ENCODE results near the gene KLHDC7B.
A peak's percentile ranks its signal among the peaks of the same experiment; 100 is the strongest.

KLHDC7B gene

GRCh38 chr22:50579752-50580151 lies 34.1 kb downstream of the KLHDC7B start:
- H3K4me3 ChIP-seq (ENCODE audit: control insufficient read depth, low read depth, low read length): no peak overlapping the region
- no peak for DNase-seq (ENCODE audit: low read depth)
- no peak for TF ChIP-seq CTCF (conservative IDR thresholded peaks at IDR 0.05; ENCODE audit: control insufficient read depth, insufficient read depth, low read depth, low read length)

GRCh38 chr22:50581031-50581949 lies 35.6 kb downstream of the KLHDC7B start:
- H3K4me3 ChIP-seq (ENCODE audit: control insufficient read depth, low read depth, low read length): peak overlapping the region; percentile 71
- DNase-seq (ENCODE audit: low read depth): no peak
- TF ChIP-seq CTCF (conservative IDR thresholded peaks at IDR 0.05; ENCODE audit: control insufficient read depth, insufficient read depth, low read depth, low read length): no peak

DNA sequence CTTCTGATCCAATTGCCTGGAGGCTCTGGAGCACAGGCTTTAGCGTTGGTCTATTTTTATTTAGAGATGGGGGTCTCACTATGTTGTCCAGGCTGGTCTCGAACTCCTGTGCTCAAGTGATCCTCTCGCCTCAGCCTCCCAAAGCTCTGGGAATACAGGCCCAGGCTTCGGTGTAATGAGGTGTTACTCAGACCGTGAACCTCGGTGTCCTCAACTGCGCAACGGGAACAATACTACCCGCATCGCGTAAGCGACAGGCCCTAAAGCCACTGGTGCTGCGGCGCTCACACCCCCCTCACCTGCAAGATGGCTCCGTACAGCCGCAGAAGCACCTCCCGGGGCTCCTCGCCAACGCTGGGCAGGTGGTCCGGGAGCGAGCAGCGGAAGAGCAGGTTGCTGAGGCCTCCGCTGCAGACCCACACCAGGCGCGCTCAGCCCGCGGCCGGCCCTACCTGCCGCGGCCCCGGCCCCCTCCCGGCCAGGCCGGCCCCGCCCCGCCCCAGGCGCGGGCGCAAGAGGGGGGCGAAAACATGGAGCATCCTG lies 36.3 kb downstream of the KLHDC7B start:
- DNase-seq (ENCODE audit: low read depth): no peak
- no peak for TF ChIP-seq CTCF (conservative IDR thresholded peaks at IDR 0.05; ENCODE audit: control insufficient read depth, insufficient read depth, low read depth, low read length)
- peak overlapping the region; percentile 71 for H3K4me3 ChIP-seq (ENCODE audit: control insufficient read depth, low read depth, low read length)

DNA sequence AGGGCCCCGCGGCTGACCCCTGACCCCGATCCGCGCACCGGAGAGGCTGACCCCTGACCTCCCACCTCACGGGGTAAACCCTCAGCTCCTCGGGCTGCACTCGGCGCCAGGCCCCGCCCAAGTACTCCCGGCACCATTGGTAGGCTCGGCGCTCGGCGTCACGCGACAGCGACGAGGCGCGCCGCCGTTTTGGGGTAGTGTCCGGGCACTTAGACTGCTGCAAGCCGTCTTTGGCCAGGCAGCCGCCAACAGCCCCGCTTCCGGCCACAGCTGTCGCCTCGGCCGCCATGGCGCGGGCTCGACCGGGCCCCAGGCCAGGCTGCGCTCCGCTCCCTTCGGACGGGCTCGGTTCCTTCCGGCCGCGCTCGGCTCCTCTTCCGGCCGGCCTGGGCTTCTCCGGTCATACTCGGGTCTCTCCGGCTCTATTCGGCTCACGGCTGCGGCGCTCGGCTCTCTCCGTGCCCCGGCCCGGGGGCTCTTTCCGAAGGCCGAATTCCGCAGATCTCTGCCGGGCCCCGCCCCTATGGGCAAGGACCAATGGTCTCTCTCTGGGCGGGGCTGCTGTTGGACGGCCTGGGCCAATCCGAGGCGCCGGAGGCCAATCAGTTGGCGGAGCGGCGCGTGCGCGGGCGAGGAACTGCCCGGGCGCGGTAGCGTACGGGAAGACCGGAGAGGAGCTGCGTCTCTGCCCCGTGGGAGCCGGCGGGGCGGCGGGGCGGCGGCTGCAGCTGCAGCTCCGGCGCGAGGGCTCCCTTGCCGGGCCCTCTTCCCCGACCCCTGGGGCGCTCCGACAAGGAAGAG lies 37.0 kb downstream of the KLHDC7B start, which contains the start of gene CHKB:
Gene CHKB (minus strand): TSS at position 357 of the 801 bp plus-strand sequence. CDS start 68 bp downstream, at position 289.
- peak; percentile 94 for DNase-seq (ENCODE audit: low read depth)
- H3K4me3 ChIP-seq (ENCODE audit: control insufficient read depth, low read depth, low read length): peak within 1 kb of the TSS; percentile 73
- TF ChIP-seq CTCF (conservative IDR thresholded peaks at IDR 0.05; ENCODE audit: control insufficient read depth, insufficient read depth, low read depth, low read length): no peak

GRCh38 chr22:50583294-50583861 lies 37.7 kb downstream of the KLHDC7B start:
- DNase-seq (ENCODE audit: low read depth): no peak
- H3K4me3 ChIP-seq (ENCODE audit: control insufficient read depth, low read depth, low read length): peak overlapping the region; percentile 73
- no peak for TF ChIP-seq CTCF (conservative IDR thresholded peaks at IDR 0.05; ENCODE audit: control insufficient read depth, insufficient read depth, low read depth, low read length)
